OCI-LY1 (cell line): ENCODE measurements around the gene SLC9A9.

Source experiments
- H2AFZ ChIP-seq: fragments of 200-600 bp; sonication (generic), shearing (Covaris generic); 2 replicates; pipeline ENCODE4 v1.6.0; 2014; ENCODE audit warnings: antibody characterized with exemption, mild to moderate bottlenecking, low read length
- H3F3A ChIP-seq: fragments of 200-600 bp; sonication (generic), shearing (Covaris generic); 2 replicates; pipeline ENCODE4 v1.6.0; 2014; ENCODE audit warnings: mild to moderate bottlenecking, antibody characterized with exemption, low read length, moderate library complexity; ENCODE audit not compliant: insufficient read depth
- H3K27ac ChIP-seq: fragments of 200-600 bp; sonication (generic); 2 replicates; pipeline ENCODE4 v1.5.1; 2014; ENCODE audit warnings: low read length, mixed run types, mild to moderate bottlenecking, low read depth; ENCODE audit not compliant: poor library complexity, severe bottlenecking
- H3K27me3 ChIP-seq: fragments of 200-600 bp; sonication (generic); 2 replicates; pipeline ENCODE4 v1.6.0; 2014; ENCODE audit warnings: antibody characterized with exemption, mild to moderate bottlenecking, low read length, moderate library complexity; ENCODE audit not compliant: insufficient read depth
- H3K36me3 ChIP-seq: fragments of 200-600 bp; sonication (generic); 2 replicates; pipeline ENCODE4 v1.6.1; 2014; ENCODE audit warnings: mild to moderate bottlenecking, antibody characterized with exemption, low read length, moderate library complexity, mixed read lengths; ENCODE audit not compliant: insufficient read depth
- H3K4me1 ChIP-seq: fragments of 200-600 bp; sonication (generic); 2 replicates; pipeline ENCODE4 v1.5.1; 2014; ENCODE audit warnings: mild to moderate bottlenecking, low read length, moderate library complexity; ENCODE audit not compliant: insufficient read depth, severe bottlenecking
- H3K4me2 ChIP-seq: fragments of 200-600 bp; sonication (generic), shearing (Covaris generic); 2 replicates; pipeline ENCODE4 v1.6.1; 2014; ENCODE audit warnings: low read length
- H3K4me3 ChIP-seq: fragments of 200-600 bp; sonication (generic); 2 replicates; pipeline ENCODE4 v1.5.1; 2014; ENCODE audit warnings: low read length, low read depth, mild to moderate bottlenecking, mixed read lengths; ENCODE audit not compliant: poor library complexity, severe bottlenecking
- H3K79me2 ChIP-seq: fragments of 200-600 bp; shearing (Covaris generic); 2 replicates; pipeline ENCODE4 v1.6.1; 2016; ENCODE audit warnings: mixed run types, low read length, mixed read lengths; ENCODE audit not compliant: insufficient read depth
- H3K9ac ChIP-seq: fragments of 200-600 bp; sonication (generic), shearing (Covaris generic); 2 replicates; pipeline ENCODE4 v1.6.1; 2014; ENCODE audit warnings: mild to moderate bottlenecking, low read length, mixed read lengths
- H3K9me2 ChIP-seq: fragments of 200-600 bp; sonication (generic), shearing (Covaris generic); 2 replicates; pipeline ENCODE4 v1.6.1; 2014; ENCODE audit warnings: low read depth, mild to moderate bottlenecking, low read length, mixed read lengths
- H3K9me3 ChIP-seq: fragments of 200-600 bp; shearing (Covaris generic); 2 replicates; pipeline ENCODE4 v1.6.1; 2014; ENCODE audit warnings: low read length, mixed read lengths
- H4K20me1 ChIP-seq: fragments of 200-600 bp; sonication (generic), shearing (Covaris generic); 2 replicates; pipeline ENCODE4 v1.6.0; 2016; ENCODE audit warnings: mild to moderate bottlenecking, low read length; ENCODE audit not compliant: insufficient read depth
- CTCF ChIP-seq: fragments of 200-600 bp; sonication (generic), shearing (Covaris generic); IDR thresholded peaks from 2 replicates; pipeline ENCODE4 v1.5.1; 2017; ENCODE audit warnings: mild to moderate bottlenecking, antibody characterized with exemption, low read length, moderate library complexity, mixed read lengths
- EZH2 ChIP-seq: fragments of 200-600 bp; sonication (generic), shearing (Covaris generic); IDR thresholded peaks from 2 replicates; pipeline ENCODE4 v1.8.0; 2017; ENCODE audit warnings: borderline replicate concordance, mixed run types, mild to moderate bottlenecking, antibody characterized with exemption, low read length, moderate library complexity, mixed read lengths

Gene SLC9A9

GRCh38 chr3:143586576-143586975 is 261.7 kb downstream of the SLC9A9 start:
- Histone ChIP-seq H3K4me3 (no peak overlapping the region), H4K20me1 (no peaks in the 10 kb centered on the region), H3K9me3 (no peaks in the 10 kb centered on the region), H3K79me2 (no peaks in the 10 kb centered on the region), H3K27ac (no peak overlapping the region), H2AFZ (no peak overlapping the region), H3K9ac (no peak overlapping the region), H3K9me2 (no peaks in the 10 kb centered on the region), H3K27me3 (no peaks in the 10 kb centered on the region; the same call in 1 of the 2 replicates), H3K4me2 (no peak overlapping the region), H3F3A (no peaks in the 10 kb centered on the region), H3K36me3 (no peaks in the 10 kb centered on the region), H3K4me1 (no peaks in the 10 kb centered on the region)
- no peak for TF ChIP-seq CTCF
- no peak for TF ChIP-seq EZH2

- no peak overlapping the region for H3K4me2 ChIP-seq
- H2AFZ ChIP-seq: no peak overlapping the region
These were observed 262.4 kb downstream of the SLC9A9 start for GRCh38 chr3:143585720-143586456.

GRCh38 chr3:143584474-143584873 is 263.8 kb downstream of the SLC9A9 start:
- no peaks in the 10 kb centered on the region for H3K9me3 ChIP-seq
- no peaks in the 10 kb centered on the region for H3K79me2 ChIP-seq
- no peaks in the 10 kb centered on the region for H3K9me2 ChIP-seq
- no peaks in the 10 kb centered on the region for H4K20me1 ChIP-seq
- no peaks in the 10 kb centered on the region for H3K36me3 ChIP-seq
- H3K27me3 ChIP-seq: no peaks in the 10 kb centered on the region; the same call in 1 of the 2 replicates
- H3K9ac ChIP-seq: no peak overlapping the region
- TF ChIP-seq EZH2 (no peak), CTCF (no peak)
- no peaks in the 10 kb centered on the region for H3K4me1 ChIP-seq
- no peak overlapping the region for H3K4me3 ChIP-seq
- no peak overlapping the region for H2AFZ ChIP-seq
- no peak overlapping the region for H3K4me2 ChIP-seq
- H3F3A ChIP-seq: no peaks in the 10 kb centered on the region
- H3K27ac ChIP-seq: no peak overlapping the region

More at GRCh38 chr3:143585720-143586456, 262.4 kb downstream of the SLC9A9 start:
- Histone ChIP-seq H4K20me1 (no peaks in the 10 kb centered on the region), H3K36me3 (no peaks in the 10 kb centered on the region), H3K27ac (no peak overlapping the region), H3F3A (no peaks in the 10 kb centered on the region), H3K27me3 (no peaks in the 10 kb centered on the region; the same call in 1 of the 2 replicates), H3K9ac (no peak overlapping the region), H3K4me1 (no peaks in the 10 kb centered on the region), H3K9me3 (no peaks in the 10 kb centered on the region), H3K9me2 (no peaks in the 10 kb centered on the region), H3K4me3 (no peak overlapping the region), H3K79me2 (no peaks in the 10 kb centered on the region)
- TF ChIP-seq EZH2: no peak
- no peak for TF ChIP-seq CTCF
